Central memory CD4-positive, alpha-beta T cell (primary cell): ENCODE data around the gene BMAL1.

ENCODE experiments used
- DNase-seq: peaks from one replicate; pipeline ENCODE4 v3.0.0; 2022

Gene BMAL1

GRCh38 chr11:13344818-13345217 is 67.2 kb downstream of the BMAL1 start:
- DNase-seq = no peak

DNA sequence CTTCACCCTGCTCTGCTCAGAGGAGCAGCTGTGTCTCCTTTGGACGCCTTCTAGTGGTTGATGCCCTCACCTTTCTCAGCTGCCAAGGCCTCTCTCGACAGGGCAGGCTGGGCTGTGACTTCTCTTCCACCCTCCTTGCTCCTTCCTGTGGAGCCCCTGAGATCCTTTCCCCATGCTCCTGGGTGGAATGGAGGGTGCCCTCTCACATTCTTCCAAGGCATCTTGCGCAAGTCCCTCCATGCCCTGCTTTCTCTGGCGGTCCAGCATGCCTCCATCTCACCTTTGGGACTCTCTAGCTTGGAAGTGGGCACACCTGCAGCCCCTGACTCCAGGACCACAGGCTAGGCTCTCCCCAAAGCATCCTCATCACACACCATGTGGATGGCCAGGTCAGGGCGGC is 68.9 kb downstream of the BMAL1 start:
- no peak for DNase-seq

DNA sequence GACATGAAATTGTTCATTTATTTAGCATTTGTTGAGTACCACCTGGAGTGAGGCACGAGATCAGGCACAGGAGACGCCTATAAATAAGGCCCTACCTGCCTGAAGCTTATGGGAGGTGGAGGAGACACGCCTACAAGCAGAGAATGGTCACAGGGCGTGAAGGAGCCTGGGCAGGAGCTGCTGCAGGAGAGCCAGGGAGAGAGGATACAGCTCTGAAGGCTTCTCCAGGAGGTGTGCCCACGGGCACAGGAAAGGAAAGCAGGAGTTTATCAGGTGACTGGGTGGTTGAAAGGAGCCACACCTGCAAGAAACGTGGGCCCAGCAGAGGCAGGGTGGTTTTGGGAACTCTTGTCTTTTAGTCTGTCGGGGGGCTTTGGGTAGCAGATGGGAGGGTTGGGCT is 70.3 kb downstream of the BMAL1 start:
- DNase-seq = no peak

DNA sequence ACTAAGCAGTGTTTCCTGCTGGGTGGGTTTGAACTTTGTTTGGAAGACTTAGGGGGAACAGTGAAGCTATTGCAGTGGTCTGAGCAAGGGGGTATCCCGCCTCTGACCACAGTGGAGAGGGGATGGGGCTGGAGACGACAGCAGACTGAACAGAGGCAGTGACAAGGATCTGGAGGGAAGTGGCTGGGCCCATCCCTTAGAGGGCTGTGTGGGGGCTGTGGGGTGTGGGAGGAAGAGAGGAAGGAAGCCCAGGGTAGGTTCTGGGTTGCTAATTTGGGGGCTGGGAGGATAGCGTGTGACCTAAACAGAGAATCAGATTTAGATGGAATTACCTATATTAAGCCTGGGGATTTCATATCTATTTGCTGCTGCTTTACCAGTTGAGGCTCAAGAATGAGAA is 70.7 kb downstream of the BMAL1 start:
- DNase-seq = no peak

DNA sequence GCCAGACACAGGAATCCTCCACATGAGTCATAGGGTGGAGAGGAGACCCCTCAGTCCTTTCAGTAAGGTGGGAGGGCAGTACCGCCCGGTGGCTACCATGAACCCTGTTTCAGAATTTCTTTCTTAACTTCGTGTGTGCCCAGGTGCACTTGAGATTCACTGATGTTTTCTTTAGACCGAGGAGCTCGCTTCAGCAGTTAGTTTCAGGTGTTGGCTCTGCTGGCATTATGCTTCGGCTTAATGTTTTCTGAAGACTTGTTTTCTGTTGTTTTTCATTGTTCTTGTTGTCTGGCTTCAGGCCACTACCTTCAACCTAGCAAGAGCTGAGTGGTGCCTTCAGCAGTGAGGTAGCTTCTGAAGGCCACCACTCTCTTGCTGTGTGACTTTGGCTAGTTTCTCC is 71.5 kb downstream of the BMAL1 start:
- DNase-seq = no peak

GRCh38 chr11:13349581-13349980 is 72.0 kb downstream of the BMAL1 start:
- DNase-seq = no peak

GRCh38 chr11:13352711-13353110 is 75.1 kb downstream of the BMAL1 start:
- DNase-seq = no peak

DNA sequence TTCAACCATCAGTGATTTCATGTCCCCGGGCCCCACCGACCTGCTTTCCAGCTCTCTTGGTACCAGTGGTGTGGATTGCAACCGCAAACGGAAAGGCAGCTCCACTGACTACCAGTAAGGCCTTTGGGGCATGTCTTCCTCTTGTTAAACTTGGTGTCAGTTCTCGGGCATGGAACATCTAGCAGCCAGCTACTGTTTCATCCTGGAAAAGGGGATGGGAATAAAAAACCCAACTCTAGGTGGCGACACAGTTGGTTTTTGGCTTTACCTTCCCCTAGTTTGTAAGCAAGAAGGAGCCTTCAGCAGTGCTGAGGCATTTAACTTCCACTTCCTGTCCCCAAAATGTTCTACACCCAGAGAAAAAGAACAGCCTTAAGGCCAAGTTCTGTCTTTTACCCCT is 76.7 kb downstream of the BMAL1 start:
- no peak for DNase-seq

DNA sequence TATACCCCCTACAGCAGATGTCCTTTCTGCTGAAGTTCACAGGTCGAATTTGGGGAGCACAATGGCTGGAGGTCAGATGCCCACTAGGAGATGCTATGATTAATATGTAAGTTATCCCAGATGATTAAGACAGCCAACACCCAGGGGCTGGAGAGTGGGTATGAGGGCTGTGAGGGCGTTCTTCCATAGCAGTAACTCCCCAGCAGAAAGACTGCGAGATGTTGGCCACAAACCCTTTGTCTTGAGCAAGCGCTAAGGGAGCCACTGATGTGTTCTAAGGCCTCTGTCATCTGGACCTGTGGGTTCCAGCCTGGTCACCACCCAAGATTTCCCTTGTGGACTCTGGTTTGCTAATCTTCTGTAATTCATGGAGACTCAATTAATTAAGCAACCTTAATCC is 77.6 kb downstream of the BMAL1 start:
- DNase-seq = no peak

GRCh38 chr11:13357232-13357631 is 79.6 kb downstream of the BMAL1 start:
- no peak for DNase-seq

GRCh38 chr11:13358596-13359270 is 81.1 kb downstream of the BMAL1 start:
- no peak for DNase-seq

- DNase-seq = no peak
Measured at GRCh38 chr11:13362596-13363109, 85.1 kb downstream of the BMAL1 start.

- no peak for DNase-seq
Measured at GRCh38 chr11:13364388-13364787, 86.8 kb downstream of the BMAL1 start.

GRCh38 chr11:13366266-13367026 is 88.9 kb downstream of the BMAL1 start:
- no peak for DNase-seq

GRCh38 chr11:13367115-13367514 is 89.5 kb downstream of the BMAL1 start:
- DNase-seq = no peak

- no peak for DNase-seq
Measured at GRCh38 chr11:13368041-13368446, 90.5 kb downstream of the BMAL1 start.

GRCh38 chr11:13373216-13373615 is 95.6 kb downstream of the BMAL1 start:
- no peak for DNase-seq

- no peak for DNase-seq
Measured at GRCh38 chr11:13375798-13376197, 98.2 kb downstream of the BMAL1 start.

DNA sequence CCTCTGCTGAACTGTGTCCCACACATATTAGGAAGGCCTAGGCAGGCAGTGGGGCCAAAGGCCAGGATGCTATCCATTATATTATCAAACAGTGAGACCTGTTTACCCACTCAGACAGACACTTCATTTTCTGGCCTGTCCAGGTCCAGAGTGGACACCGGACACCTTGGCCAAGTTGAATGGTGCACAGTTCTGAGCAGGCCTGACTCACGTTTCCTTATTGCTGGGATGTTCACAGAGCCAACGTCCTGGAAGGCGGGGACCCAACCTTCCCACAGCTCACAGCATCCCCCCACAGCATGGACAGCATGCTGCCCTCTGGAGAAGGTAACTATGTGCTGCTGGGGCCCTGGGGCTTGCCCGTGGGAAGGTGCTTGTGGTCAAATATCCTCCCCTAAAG is 98.8 kb downstream of the BMAL1 start:
- no peak for DNase-seq

DNA sequence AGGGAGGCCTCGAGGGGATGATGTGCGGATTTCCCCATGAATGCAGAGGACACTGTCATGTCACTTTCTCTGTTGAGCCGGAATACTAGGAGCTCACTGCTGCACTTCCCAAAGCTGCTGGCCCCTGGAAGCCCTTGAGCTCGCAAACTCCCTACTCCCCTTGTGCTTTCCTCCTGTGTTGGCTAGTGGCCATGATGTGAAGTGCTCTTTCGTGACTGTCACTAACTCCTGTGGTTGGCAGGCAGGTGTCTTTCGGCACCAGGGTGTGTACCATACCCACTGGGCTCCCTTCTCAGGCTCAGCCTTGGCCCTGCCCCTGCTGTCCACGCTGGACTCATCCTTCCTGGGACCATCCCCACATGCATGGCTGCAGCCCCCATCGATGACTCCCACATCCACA is 99.2 kb downstream of the BMAL1 start:
- DNase-seq = no peak

DNA sequence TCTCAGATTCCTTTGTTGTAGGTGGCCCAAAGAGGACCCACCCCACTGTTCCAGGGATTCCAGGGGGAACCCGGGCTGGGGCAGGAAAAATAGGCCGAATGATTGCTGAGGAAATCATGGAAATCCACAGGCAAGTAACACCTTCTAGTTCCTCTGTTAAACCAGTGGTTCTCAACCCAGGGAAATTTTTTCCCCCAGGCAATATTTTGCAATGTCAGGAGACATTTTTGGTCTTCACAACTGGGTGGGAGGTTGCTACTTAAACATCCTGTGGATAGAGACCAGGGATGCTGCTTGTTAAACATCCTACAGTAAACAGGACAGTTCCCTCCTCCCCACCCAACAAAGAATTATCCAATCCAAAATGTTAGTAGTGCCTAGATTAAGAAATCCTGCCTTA is 100.7 kb downstream of the BMAL1 start:
- DNase-seq = no peak

DNA sequence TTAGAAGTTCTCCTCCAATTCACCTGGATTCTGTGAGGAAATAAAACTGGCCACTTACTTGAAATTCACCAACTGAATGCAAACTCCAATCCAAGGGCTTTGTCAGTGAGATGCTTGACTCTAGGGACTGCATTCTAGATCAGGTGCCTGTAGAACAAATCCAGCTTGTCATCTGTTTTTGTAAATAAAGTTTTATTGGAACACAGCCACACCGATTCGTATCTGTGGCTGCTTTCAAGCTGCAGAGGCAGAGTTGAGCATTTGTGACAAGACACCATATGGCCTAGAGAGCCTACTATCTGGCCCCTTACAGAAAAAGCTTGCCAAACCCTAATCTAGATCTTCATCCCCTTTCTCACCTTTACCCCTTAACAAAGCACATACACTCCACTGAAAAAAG is 103.1 kb downstream of the BMAL1 start:
- no peak for DNase-seq

GRCh38 chr11:13382751-13383150 is 105.2 kb downstream of the BMAL1 start:
- DNase-seq = no peak

DNA sequence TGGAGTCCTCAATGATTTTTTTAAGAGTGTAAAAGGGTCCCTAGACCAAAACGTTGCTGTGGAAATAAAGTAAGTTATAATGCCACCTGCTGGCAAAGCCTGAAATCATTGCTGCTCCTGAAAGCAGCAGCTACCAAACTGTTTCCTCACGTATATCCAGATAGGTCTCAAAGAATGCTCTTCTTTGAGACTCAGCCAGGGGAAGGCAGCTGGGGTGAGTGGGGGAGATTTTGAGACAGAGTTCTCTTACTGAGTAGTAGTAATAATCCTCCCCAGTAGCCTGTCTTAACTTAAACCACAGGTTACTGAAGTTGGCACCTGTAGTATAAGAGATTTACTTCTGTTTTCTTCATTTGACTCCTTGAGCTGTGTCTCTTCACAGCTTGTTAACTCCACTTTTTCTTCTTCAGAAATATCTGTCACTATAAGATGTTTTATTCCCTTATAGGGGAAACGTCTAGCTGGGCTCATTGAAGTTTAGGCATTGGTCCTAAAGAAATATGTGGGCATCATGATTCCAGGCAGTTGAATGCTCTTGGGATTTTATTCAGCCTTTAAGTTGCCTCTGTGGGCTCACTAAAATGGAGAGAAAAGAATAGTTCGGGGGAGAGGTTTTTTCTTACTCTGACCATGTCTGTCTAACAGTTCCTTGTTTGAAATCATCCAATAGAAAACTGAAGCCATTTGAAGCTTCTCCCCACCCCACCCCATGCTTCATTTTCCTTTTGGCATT is 107.5 kb downstream of the BMAL1 start:
- DNase-seq = peak; percentile 3
